HL-60/S4 treated with phorbol 12-myristate 13-acetate at 8.2 ng/mL for 4 days and 3 days (cell line): ENCODE results near the gene CALML3.

ENCODE experiments used
- in situ Hi-C: fragments of 300-500 bp; cut with MboI; formaldehyde crosslinking; loops from 2 replicates; pipeline ENCODE4 v1.15.0; 2022; ENCODE audit warnings: low sequenced_read_pairs

Gene CALML3

DNA sequence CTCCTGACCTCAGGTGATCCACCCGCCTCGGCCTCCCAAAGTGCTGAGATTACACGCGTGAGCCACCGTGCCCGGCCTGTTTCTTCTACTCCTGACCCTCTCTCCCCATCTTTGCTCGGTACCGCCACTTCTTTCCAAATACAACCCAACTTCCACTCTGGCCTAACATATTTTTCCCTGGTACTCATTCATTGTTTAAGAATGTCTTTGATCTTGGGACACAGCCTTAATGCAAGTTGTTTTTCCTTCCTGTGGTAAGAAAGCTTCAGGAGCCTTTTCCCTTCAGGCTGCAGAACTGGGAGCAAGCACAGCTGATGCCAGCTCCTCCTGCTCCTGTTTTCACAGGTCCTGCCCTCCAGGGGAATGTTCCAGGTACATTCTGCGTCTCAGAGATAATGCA, 13.7 kb downstream of the CALML3 start:
- in situ Hi-C loops = no loop called here

DNA sequence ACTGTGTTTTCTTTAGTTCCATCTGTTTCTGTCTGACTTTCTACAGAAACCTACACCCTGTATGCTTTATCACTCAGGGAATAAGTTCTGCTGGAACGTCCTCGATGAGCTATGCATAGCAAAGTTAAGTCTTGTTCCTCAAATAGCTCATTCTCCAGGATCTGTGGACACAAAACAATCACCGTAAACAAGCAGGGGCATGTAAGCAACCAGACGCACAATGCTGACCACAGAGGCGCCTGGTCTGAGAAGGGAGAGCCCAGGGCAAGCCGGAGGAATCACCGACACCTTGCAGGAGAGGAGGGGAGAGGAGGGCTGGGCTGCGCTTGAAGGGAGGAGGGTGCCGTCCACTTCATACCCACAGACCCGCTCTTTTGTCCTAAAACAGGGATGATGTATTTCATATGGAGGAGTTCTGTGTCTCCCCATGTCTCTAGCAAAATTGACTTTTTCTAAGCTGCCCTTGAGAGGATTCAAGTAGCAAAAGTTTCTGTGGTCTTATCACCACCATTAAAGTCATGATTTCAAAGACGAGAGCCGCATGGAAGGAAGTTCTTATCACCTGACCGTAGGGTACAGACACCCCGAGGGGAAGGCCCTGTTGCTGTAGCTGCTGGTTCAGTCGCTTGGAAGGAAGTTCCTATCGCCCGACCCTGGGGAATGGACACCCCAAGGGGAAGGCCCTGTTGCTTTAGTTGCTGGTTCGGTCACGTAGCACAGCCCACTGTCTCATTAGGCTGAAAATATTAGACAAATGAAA, 14.3 kb downstream of the CALML3 start:
- in situ Hi-C loops = no loop called here

DNA sequence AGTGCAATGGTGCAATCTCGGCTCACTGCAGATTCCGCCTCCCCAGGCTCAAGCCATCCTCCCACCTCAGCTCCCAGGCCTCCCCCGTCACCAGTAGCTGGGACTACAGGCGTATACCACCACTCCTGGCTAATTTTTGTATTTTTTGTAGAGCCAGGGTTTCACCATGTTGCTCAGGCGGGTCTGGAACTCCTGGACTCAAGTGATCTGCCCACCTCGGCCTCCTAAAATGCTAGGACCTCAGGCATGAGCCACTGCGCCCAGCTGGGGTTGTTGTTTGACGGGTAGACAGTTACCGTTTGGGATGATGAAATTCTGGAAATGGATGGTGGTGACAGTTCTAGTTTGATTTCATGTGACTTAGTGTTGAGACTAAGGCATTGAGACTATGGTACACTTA, 15.3 kb downstream of the CALML3 start:
- in situ Hi-C loops = no loop called here

DNA sequence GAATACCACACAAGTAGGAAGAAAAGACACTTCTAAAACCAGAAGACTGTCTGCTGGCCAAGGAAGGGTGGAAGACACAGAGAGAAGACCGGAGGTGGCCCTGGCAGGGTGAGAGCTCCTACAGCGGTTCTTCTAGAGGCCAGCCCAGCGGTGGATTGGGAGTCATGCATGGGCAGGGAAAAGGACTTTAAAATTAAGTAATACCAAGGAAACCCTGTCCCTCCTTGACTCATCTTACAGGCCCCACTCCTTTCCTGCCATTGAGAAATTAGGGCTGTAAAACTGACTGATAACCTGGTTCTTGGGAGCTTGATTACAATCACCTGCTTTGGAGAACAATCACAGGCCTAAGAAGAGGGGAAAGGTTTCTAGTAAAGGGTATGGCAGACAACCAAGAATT, 16.1 kb downstream of the CALML3 start:
- in situ Hi-C loops = no loop called here

DNA sequence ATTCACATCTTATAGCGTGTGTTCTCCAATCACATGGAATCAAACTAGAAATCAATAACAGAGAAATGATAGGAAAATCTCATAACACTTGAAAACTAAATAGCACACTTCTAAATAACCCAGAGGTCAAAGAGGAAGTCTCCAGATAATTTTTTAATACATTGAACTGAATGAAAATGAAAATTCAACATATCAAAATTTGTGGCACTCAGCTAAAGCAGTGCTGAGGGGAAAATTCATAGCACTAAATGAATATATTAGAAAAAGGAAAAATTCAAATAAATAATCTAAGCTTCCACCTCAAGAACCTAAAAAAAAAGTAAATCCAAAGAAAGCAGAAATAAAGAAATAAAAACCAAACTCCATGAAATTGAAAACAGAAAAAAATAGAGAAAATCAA, 17.3 kb downstream of the CALML3 start:
- in situ Hi-C loops = no loop called here

DNA sequence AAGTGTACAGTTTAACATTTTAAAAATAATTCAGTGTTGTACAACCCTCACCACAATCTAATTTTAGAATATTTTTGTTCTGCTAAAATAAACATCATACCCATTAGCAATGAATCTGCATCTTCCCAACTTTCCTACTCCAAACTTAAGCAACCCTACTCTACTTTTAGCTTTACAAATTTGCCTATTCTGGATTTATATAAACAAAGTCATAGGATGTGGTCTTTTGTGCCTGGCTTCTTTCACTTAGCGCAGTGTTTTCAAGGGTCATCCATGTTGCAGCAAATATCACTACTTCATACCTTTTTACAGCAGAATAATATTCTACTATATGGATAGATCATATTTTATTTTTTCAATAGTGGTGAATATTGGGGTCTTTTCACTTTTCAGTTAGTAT, 18.9 kb downstream of the CALML3 start:
- in situ Hi-C loops = no loop called here

DNA sequence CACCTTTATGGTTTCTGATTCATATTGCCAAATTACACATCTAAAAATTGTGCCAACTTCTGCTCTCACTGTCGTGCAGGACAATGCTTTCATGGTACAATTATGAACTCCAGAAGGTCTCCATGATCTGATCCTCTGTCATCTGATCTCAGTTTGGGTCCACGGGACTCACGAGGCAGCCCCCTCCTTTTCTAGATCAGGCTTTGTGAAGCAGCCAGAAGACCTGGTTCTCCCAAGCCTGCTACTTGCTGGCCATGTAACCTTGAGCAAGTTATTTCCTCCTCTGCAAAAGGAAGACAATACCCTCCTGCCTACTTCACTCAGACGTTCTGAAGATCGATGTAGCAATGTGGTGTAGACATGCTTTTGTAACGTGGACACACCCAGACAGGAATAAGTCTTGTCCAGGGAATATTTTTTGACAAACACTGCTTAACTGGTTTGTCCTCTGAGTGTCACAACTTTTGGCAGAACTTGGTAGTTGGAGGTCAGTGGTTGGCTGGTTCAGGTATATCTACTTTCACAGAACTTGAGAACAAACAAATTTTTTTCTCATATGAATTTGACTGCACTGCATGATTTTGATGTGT, 19.6 kb downstream of the CALML3 start:
- in situ Hi-C loops = no loop called here

DNA sequence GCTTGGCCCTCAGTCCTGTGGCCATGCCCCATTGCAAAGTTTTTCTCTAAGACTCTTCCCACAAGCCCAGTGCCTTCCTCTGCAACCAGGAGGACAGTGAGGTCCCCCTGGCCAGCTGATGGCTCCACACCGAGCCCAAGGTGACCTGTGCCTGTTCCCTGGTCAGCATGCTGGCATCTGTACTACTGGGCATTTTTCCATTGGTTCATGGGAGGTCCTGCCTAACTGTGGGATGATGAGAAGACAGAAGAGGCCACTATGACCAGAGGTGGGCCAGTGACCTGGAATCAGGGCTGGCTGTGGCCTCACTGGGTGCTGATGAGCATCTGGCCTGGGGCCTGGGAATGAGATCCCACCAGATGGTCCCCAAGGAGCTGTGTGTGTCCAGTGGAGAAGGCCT, 20.2 kb downstream of the CALML3 start:
- in situ Hi-C loops = no loop called here

DNA sequence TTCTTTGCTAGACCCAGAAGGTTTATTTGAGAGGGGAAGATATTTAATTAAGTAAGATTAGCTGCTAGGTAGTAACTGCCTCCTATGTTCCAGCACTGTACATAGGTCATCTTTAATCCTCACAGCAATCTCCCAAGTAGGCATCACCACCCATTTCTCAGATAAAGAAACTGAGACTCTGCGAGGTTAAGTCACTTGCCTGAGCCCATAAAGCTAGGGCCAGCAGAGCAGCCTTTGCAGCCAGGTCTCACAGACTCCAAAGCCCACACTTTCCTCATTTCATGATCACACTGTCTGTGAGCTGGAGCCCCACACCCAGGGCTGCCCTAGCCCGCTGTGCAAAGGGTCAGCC, 20.6 kb downstream of the CALML3 start:
- in situ Hi-C loops = no loop called here

DNA sequence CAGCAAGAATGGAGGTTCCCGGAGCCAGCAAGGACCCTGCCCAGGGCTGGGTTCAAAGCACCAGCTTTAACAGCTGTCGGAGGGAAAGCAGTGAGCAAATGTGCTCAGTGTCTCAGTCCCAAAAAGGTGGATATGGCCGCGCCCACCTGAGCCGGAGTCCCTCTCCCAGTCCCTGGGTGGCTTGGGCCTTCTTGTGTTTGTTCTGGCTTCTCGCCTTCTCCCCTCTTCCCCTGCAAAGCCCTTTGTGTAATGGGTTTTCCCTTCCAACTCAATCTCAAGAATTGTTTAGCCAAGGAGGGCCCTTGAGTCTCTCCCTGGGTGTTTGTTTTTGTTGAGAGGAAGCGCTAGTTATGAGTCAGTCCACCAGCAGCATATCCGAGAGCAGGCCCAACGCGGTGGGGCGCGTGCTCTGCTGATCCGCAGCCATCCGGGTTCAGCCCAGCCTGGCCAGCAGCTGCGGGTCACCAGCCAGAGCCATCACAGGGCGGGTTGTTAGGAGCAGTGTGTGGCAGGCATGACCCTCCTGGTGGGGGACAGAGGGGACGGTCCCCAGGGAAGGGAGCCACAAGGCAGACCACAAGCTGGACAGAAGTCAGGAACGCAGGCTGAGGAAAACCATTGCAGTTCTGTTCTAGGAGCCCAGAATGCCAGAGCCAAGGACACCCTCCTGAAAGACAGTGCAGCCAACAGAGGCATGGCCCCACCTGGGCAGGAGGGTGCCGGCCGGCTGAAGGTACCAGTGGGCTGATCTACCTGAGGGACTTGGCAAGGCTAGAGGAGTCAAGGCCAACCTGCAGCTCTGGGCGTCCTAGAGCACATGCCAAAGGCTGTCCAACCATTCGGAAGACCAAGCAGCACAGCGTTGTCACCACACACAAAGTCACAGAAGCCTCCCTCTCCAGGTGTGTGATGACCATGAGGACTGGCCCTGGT, 21.3 kb downstream of the CALML3 start:
- in situ Hi-C loops = no loop called here

DNA sequence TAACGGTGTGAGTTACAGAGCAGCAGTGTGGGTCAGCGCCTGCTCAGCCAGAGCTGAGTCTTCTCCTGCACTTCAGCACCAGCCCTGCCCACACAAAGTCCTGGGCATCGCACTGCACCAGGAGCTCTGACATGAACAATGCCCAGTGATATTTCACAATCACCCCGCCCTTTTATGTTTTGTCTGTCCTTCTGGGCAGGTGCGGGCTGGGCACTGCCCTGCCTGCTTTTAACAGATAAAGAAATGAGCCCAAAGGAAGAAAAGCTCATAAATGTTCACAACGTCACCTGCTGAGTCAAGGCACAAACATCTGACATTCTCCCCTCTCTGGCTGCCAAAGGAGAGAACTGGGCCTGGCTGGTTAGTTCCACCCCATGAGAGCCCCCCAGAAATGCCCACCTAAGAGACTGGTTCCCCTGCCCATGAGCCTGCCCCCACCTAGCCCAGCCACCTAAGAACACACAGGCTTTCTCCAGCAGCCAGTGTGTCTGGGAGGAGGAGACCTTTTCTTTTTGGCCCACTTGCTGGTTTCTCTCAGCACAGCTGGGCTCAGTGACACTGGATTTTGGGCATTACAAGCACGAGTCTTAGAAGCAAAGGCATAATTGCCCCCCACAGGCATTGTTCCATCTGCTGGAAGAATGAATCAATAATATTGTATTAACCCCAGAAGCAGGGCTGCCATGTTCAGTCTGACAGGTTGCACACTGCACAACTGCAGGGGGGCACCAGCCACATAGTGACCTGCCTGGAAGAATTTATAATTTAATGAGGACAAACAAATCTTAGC, 22.3 kb downstream of the CALML3 start:
- in situ Hi-C loops = no loop called here

DNA sequence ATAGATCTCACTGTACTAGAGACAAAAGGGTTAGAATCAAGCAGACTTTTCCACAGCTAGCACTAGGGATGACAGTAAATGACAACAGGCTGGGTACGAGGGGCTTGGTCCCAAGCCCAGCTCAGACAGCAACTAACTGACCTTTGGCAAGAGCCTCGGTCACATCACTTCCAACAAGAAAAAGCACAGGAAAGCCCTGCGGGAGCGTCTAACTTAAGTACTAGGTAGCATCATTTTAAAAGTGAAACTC, 22.8 kb downstream of the CALML3 start:
- in situ Hi-C loops = no loop called here

DNA sequence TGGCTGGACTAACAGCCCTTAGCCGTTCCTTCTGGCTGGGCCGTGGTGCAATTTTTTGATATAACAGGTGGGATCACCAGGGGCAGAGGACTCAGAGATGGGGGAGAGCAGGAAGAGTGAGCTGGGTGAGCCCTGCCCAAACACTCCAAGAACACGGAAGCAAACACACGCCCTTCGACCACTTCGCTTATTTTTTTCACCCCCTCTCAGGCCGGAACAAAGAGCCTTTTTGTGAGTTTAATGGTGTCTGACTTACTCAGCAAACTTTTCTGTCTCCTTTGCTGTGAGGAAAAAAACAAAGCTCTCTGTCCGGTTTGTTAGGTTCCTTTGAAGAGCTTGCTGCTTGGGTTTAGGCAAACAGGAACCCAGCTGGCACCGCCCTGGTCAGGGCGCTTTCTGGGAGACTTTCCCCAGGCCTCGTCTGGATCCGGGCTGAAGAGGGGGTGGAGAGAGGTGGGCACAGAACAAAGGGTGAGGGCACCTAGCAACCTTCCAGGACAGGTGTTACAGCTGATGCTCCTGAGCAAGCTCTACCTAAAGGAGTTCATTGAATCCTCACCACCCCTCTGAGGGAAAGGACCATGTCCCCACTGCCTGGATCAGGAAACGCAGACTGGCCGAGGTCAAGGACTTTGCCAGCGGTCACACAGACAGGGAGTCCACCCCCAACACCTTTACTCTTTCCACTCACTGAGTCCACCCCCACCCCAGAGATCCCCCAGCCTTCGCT, 23.3 kb downstream of the CALML3 start:
- in situ Hi-C loops = no loop called here

DNA sequence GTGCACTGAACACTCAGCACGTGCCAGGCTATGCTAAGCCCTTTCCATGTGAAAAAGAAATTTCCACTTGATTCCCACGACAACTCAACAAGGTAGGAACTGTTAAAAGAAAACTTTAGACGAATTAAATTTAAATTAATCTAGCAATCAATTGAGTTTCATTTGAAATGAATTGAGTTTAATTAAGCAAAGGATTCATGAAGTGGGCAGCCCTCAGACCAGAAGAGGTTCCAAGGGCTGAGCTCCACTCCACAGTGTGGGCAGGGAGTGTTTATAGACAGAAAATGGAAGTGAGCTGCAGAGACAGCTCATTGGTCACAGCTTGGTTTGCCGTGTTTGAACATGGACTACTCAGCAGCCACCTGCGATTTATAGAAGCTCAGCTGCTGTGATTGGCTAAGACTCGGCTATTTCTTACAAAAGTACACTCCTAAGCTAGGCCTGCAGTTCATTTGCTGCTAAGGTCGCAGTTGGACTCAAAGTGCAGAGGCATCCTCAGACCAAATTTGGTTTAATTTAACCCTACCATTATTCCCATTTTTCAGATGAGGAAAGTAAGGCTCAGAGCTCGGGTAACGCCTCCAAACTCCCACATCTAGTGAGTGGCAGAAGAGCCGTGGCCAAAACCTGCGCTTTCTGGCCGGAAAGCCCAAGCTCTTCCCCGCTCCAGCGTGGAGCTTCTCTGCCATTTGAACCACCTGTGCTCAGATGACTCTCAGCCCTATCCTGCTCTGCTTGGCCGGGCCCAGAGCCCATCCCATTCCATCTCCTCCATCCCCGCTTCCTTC, 24.9 kb downstream of the CALML3 start:
- in situ Hi-C loops = no loop called here

DNA sequence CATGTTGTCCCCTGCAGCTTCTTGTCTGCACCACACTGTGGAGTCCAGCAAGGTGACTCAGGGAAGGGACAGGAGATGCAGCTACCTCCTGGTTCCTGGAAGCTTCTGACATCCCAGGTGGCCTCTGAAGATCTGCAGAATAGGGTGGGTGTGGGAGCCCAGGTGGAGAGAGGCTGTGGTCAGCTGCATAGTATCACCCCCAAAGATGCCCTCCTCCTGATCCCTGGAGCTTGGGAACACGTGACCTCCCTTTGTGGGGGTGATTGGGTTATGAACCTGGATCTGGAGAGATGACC, 25.4 kb downstream of the CALML3 start:
- in situ Hi-C loops = no loop called here

DNA sequence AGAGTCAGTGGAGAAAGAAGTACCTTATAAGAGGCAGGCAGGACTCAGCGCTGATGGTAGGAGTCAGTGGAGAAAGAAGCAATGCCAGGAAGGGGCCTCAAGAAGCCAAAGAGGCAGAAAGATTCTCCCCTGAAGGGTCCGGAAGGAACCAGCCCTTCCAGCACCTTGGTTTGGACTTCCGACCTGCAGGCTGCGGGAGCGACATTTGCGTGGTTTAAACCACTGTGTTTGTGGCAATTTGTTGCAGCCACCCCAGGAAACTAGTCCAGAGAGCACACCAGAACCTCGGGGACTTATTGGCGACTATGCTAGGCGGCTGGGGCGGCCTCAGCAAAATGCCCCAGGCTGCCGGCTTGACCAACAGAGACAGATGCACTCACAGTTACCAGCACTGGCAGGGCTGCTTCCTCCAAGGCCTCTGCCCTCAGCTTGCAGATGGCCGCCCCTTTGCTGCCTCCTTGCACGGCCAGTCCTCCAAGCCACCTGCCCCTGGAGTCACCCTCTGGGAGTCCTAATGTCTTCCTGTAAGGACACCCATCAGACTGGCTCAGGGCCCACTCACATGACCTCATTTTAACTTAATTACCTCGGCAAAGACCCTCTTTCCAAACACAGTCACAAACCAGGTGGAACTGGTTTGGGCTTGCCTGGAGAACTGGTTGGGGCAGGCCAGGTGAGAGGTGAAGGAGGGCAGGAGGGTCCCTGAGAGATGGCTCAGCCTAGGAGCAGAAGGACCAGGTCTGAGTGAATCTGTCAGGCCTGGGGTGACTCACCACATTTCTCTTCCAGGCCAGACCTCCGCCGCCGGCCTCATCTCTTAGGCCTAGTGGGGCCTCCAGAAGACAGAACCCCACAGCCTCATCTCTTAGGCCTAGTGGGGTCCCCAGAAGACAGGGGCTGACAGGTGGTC, 26.1 kb downstream of the CALML3 start:
- in situ Hi-C loops = no loop called here

DNA sequence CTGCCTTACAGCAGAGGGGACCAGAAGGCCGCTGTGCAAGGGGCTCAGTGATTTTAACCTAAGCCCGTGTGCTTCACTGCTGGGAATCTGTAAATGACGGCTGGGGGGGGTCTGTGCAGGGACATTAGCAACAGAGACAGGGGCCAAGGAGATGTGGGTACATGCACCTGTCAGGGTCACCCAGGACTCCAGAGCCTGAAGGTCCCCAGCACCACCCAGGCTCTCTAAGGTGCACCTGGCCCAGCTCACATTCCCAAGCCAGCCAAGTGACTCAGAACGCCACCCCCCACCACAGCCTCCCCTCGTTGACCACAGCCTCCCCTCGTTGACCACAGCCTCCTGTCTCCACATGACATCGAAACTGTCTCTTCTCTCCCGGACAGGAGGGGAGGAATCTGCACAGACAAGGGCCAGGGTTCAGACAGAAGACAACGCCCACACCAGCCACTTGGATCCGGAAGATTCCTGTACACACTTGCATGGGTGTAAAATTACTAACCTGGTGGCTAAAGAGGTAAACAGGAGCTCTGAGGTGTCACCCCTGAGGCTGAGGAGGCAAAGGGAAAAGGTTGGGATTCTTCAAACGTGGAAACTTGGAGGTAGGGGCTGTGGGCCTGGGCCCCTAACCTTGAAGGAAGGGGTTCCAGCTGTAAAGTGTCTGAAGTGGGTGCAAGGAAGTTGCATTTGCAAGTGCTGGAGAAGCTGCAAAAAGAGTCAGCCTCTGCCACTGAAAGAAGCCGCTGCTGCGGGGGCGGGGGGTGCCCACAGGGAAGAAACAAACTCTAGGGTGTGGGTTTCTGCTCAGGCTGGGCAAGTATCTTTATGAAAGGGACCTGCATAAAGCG, 27.0 kb downstream of the CALML3 start:
- in situ Hi-C loops = no loop called here
